DOHH2 (cell line): ENCODE results near the gene ZNF512.
"Not testable (repeated sequence)": the region's sequence is repeated elsewhere in the genome, so short reads cannot be mapped to it uniquely, and the experiment has no call there.

Experiments used
- EZH2phosphoT487 ChIP-seq: fragments of 200-600 bp; sonication (generic); IDR thresholded peaks from 2 replicates; pipeline ENCODE4 v1.6.1; 2017; ENCODE audit warnings: borderline replicate concordance, mild to moderate bottlenecking, antibody characterized with exemption, low read length, moderate library complexity, mixed read lengths
- TF ChIP-seq, protein P1 (sequence below): fragments of 200-600 bp; sonication (generic); IDR thresholded peaks from one replicate; pipeline ENCODE4 v1.5.1; 2014; ENCODE audit warnings: antibody characterized with exemption, mild to moderate bottlenecking, low read depth, low read length; ENCODE audit not compliant: poor library complexity, severe bottlenecking

- TF ChIP-seq, protein P1, sequence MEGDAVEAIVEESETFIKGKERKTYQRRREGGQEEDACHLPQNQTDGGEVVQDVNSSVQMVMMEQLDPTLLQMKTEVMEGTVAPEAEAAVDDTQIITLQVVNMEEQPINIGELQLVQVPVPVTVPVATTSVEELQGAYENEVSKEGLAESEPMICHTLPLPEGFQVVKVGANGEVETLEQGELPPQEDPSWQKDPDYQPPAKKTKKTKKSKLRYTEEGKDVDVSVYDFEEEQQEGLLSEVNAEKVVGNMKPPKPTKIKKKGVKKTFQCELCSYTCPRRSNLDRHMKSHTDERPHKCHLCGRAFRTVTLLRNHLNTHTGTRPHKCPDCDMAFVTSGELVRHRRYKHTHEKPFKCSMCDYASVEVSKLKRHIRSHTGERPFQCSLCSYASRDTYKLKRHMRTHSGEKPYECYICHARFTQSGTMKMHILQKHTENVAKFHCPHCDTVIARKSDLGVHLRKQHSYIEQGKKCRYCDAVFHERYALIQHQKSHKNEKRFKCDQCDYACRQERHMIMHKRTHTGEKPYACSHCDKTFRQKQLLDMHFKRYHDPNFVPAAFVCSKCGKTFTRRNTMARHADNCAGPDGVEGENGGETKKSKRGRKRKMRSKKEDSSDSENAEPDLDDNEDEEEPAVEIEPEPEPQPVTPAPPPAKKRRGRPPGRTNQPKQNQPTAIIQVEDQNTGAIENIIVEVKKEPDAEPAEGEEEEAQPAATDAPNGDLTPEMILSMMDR = not testable (repeated sequence)
- not testable (repeated sequence) for TF ChIP-seq EZH2phosphoT487
These were observed 28.4 kb upstream of the ZNF512 start for GRCh38 chr2:27554451-27554850.
